Breast epithelium (tissue), 3 donors: ENCODE data around the gene MINDY4.

Experiments
- CTCF ChIP-seq, 3 donors: fragments of 450-650 bp; IDR thresholded peaks; one replicate each; pipeline ENCODE4 v1.5.1; 2016 to 2017; ENCODE audit warnings: antibody characterized with exemption in 3 of 3, mild to moderate bottlenecking in 3 of 3, moderate library complexity in 3 of 3
- POLR2AphosphoS5 ChIP-seq, 3 donors: sonication (generic); formaldehyde crosslinking; IDR thresholded peaks; one replicate each; pipeline ENCODE4 v1.6.1; 2017; ENCODE audit warnings: antibody characterized with exemption in 3 of 3

GRCh38 chr7:30908681-30909080 is 137.5 kb downstream of the MINDY4 start:
- TF ChIP-seq CTCF (IDR thresholded peaks at IDR 0.05) = no peak
- no peak for TF ChIP-seq POLR2AphosphoS5 (IDR thresholded peaks at IDR 0.05)
